Stimulated activated naive CD8-positive, alpha-beta T cell treated with anti-CD3 and anti-CD28 coated beads, Interleukin-15, Interleukin-2, amounts not matched to agents 100 ng/mL and 50 ng/mL, for 24 hours (primary cell): ENCODE measurements around the gene RNF213.

Experiments used
- H3K27ac Mint-ChIP-seq: one replicate; pipeline ENCODE4 v1.8.0; 2021; ENCODE audit warnings: mild to moderate bottlenecking, mixed read lengths
- H3K27me3 Mint-ChIP-seq: one replicate; pipeline ENCODE4 v1.8.0; 2021; ENCODE audit warnings: mixed read lengths
- H3K36me3 Mint-ChIP-seq: one replicate; pipeline ENCODE4 v1.8.0; 2021; ENCODE audit warnings: low read depth, mixed read lengths
- H3K4me1 Mint-ChIP-seq: one replicate; pipeline ENCODE4 v1.8.0; 2021; ENCODE audit warnings: low read depth, mixed read lengths
- H3K4me3 Mint-ChIP-seq: one replicate; pipeline ENCODE4 v1.8.0; 2021; ENCODE audit warnings: mild to moderate bottlenecking, mixed read lengths
- H3K9me3 Mint-ChIP-seq: one replicate; pipeline ENCODE4 v1.8.0; 2021; ENCODE audit warnings: mixed read lengths

RNF213 gene

GRCh38 chr17:80429356-80430275, 169.0 kb downstream of the RNF213 start:
- no peaks in the 10 kb centered on the region for H3K36me3 Mint-ChIP-seq
- H3K9me3 Mint-ChIP-seq, result no peaks in the 10 kb centered on the region
- no peak overlapping the region for H3K4me3 Mint-ChIP-seq
- H3K27ac Mint-ChIP-seq, result no peak overlapping the region
- peaks cover 13% of the 10 kb centered on the region for H3K4me1 Mint-ChIP-seq
- no peaks in the 10 kb centered on the region for H3K27me3 Mint-ChIP-seq

- H3K4me3 Mint-ChIP-seq, result no peak overlapping the region
- H3K27ac Mint-ChIP-seq, result no peak overlapping the region
- H3K27me3 Mint-ChIP-seq, result no peaks in the 10 kb centered on the region
- H3K9me3 Mint-ChIP-seq, result no peaks in the 10 kb centered on the region
- H3K36me3 Mint-ChIP-seq, result no peaks in the 10 kb centered on the region
- peaks cover 13% of the 10 kb centered on the region for H3K4me1 Mint-ChIP-seq
These were observed 170.0 kb downstream of the RNF213 start for GRCh38 chr17:80430446-80431245.

GRCh38 chr17:80431246-80432195, 170.9 kb downstream of the RNF213 start:
- H3K9me3 Mint-ChIP-seq, result no peaks in the 10 kb centered on the region
- no peaks in the 10 kb centered on the region for H3K27me3 Mint-ChIP-seq
- H3K27ac Mint-ChIP-seq, result no peak overlapping the region
- H3K4me3 Mint-ChIP-seq, result no peak overlapping the region
- peaks cover 7% of the 10 kb centered on the region for H3K4me1 Mint-ChIP-seq
- H3K36me3 Mint-ChIP-seq, result no peaks in the 10 kb centered on the region

- Mint-ChIP-seq H3K27ac (no peak overlapping the region), H3K4me1 (no peaks in the 10 kb centered on the region), H3K36me3 (no peaks in the 10 kb centered on the region), H3K4me3 (no peak overlapping the region), H3K27me3 (no peaks in the 10 kb centered on the region), H3K9me3 (no peaks in the 10 kb centered on the region)
These were observed 171.8 kb downstream of the RNF213 start for GRCh38 chr17:80432350-80432955.

GRCh38 chr17:80432961-80433550, 172.4 kb downstream of the RNF213 start:
- no peaks in the 10 kb centered on the region for H3K27me3 Mint-ChIP-seq
- no peak overlapping the region for H3K27ac Mint-ChIP-seq
- H3K9me3 Mint-ChIP-seq, result no peaks in the 10 kb centered on the region
- H3K4me3 Mint-ChIP-seq, result no peak overlapping the region
- no peaks in the 10 kb centered on the region for H3K4me1 Mint-ChIP-seq
- no peaks in the 10 kb centered on the region for H3K36me3 Mint-ChIP-seq

- H3K4me1 Mint-ChIP-seq, result no peaks in the 10 kb centered on the region
- H3K27ac Mint-ChIP-seq, result no peak overlapping the region
- H3K27me3 Mint-ChIP-seq, result no peaks in the 10 kb centered on the region
- H3K36me3 Mint-ChIP-seq, result no peaks in the 10 kb centered on the region
- no peak overlapping the region for H3K4me3 Mint-ChIP-seq
- H3K9me3 Mint-ChIP-seq, result no peaks in the 10 kb centered on the region
These were observed 173.4 kb downstream of the RNF213 start for GRCh38 chr17:80433916-80434666.

- Mint-ChIP-seq H3K4me1 (no peaks in the 10 kb centered on the region), H3K9me3 (no peaks in the 10 kb centered on the region), H3K4me3 (no peak overlapping the region), H3K27ac (no peak overlapping the region), H3K27me3 (no peaks in the 10 kb centered on the region), H3K36me3 (no peaks in the 10 kb centered on the region)
These were observed 176.9 kb downstream of the RNF213 start for GRCh38 chr17:80437532-80437931.

- H3K9me3 Mint-ChIP-seq, result no peaks in the 10 kb centered on the region
- no peak overlapping the region for H3K27ac Mint-ChIP-seq
- H3K4me3 Mint-ChIP-seq, result no peak overlapping the region
- H3K36me3 Mint-ChIP-seq, result no peaks in the 10 kb centered on the region
- no peaks in the 10 kb centered on the region for H3K4me1 Mint-ChIP-seq
- no peaks in the 10 kb centered on the region for H3K27me3 Mint-ChIP-seq
These were observed 178.2 kb downstream of the RNF213 start for GRCh38 chr17:80438806-80439205.

GRCh38 chr17:80439499-80439898, 178.8 kb downstream of the RNF213 start:
- Mint-ChIP-seq H3K4me3 (no peak overlapping the region), H3K9me3 (no peaks in the 10 kb centered on the region), H3K4me1 (no peaks in the 10 kb centered on the region), H3K27me3 (no peaks in the 10 kb centered on the region), H3K27ac (no peak overlapping the region), H3K36me3 (no peaks in the 10 kb centered on the region)

GRCh38 chr17:80441133-80441578, 180.5 kb downstream of the RNF213 start:
- Mint-ChIP-seq H3K4me3 (no peak overlapping the region), H3K4me1 (no peaks in the 10 kb centered on the region), H3K36me3 (no peaks in the 10 kb centered on the region), H3K27me3 (no peaks in the 10 kb centered on the region), H3K27ac (no peak overlapping the region), H3K9me3 (no peaks in the 10 kb centered on the region)

- Mint-ChIP-seq H3K36me3 (no peaks in the 10 kb centered on the region), H3K4me3 (no peak overlapping the region), H3K27ac (no peak overlapping the region), H3K27me3 (no peaks in the 10 kb centered on the region), H3K9me3 (no peaks in the 10 kb centered on the region), H3K4me1 (no peaks in the 10 kb centered on the region)
These were observed 181.1 kb downstream of the RNF213 start for GRCh38 chr17:80441598-80442322.

GRCh38 chr17:80442323-80442659, 181.6 kb downstream of the RNF213 start:
- Mint-ChIP-seq H3K4me1 (no peaks in the 10 kb centered on the region), H3K27ac (no peak overlapping the region), H3K4me3 (no peak overlapping the region), H3K36me3 (no peaks in the 10 kb centered on the region), H3K9me3 (no peaks in the 10 kb centered on the region), H3K27me3 (no peaks in the 10 kb centered on the region)

GRCh38 chr17:80442764-80443163, 182.1 kb downstream of the RNF213 start:
- no peak overlapping the region for H3K4me3 Mint-ChIP-seq
- no peaks in the 10 kb centered on the region for H3K9me3 Mint-ChIP-seq
- no peak overlapping the region for H3K27ac Mint-ChIP-seq
- no peaks in the 10 kb centered on the region for H3K4me1 Mint-ChIP-seq
- H3K27me3 Mint-ChIP-seq, result no peaks in the 10 kb centered on the region
- no peaks in the 10 kb centered on the region for H3K36me3 Mint-ChIP-seq
